ENCODE measurements around the gene TIMM10B.
A peak's percentile ranks its signal among the peaks of the same experiment; 100 is the strongest.

The TIMM10B gene

GRCh38 chr11:6529266-6529665, 48.0 kb downstream of the TIMM10B start:
- TF ChIP-seq CTCF (IDR thresholded peaks at IDR 0.05; ENCODE audit: insufficient read depth, missing control alignments) = no peak
- no peak for FAIRE-seq
- DNase-seq (ENCODE audit: insufficient read length, low spot score) = no peak

GRCh38 chr11:6530848-6531247, 49.5 kb downstream of the TIMM10B start:
- DNase-seq (ENCODE audit: insufficient read length, low spot score) (no peak), FAIRE-seq (no peak)
- TF ChIP-seq CTCF (IDR thresholded peaks at IDR 0.05; ENCODE audit: insufficient read depth, missing control alignments) = no peak

- TF ChIP-seq CTCF (IDR thresholded peaks at IDR 0.05; ENCODE audit: insufficient read depth, missing control alignments) = peak; percentile 88
- FAIRE-seq = no peak
Measured at GRCh38 chr11:6531267-6531752, 50.0 kb downstream of the TIMM10B start.

More at GRCh38 chr11:6531267-6531752, 50.0 kb downstream of the TIMM10B start:
- DNase-seq (ENCODE audit: insufficient read length, low spot score) = no peak
